Type B pancreatic cell (in vitro differentiated cells): ENCODE measurements around the gene PRKCA. TPM values are rescaled to one million over a fixed set of nuclear protein-coding genes. Genes with fewer than 3 reads are reported as not detected.
"Not testable (repeated sequence)": the region's sequence is repeated elsewhere in the genome, so short reads cannot be mapped to it uniquely, and the experiment has no call there.

Experiments
- DNase-seq: peaks from one replicate; pipeline ENCODE4 v3.0.0; 2021; ENCODE audit warnings: mixed read lengths; ENCODE audit not compliant: unreplicated experiment; ENCODE audit errors: extremely low spot score
- H3K27ac Mint-ChIP-seq: 2 replicates; pipeline ENCODE4 v1.8.0; 2021; ENCODE audit warnings: mild to moderate bottlenecking, mixed read lengths
- H3K27me3 Mint-ChIP-seq: 2 replicates; pipeline ENCODE4 v1.8.0; 2021; ENCODE audit warnings: mixed read lengths
- H3K36me3 Mint-ChIP-seq: 2 replicates; pipeline ENCODE4 v1.8.0; 2021; ENCODE audit warnings: mixed read lengths
- H3K4me1 Mint-ChIP-seq: one replicate; pipeline ENCODE4 v1.8.0; 2021; ENCODE audit warnings: mixed read lengths; ENCODE audit not compliant: unreplicated experiment
- H3K4me3 Mint-ChIP-seq: 2 replicates; pipeline ENCODE4 v1.8.0; 2021; ENCODE audit warnings: mild to moderate bottlenecking, mixed read lengths
- H3K9me3 Mint-ChIP-seq: 2 replicates; pipeline ENCODE4 v1.8.0; 2021; ENCODE audit warnings: mixed read lengths
- CTCF ChIP-seq: fragments of 200-600 bp; sonication (generic); conservative IDR thresholded peaks from 2 replicates; pipeline ENCODE4 v1.5.0; 2021; ENCODE audit warnings: antibody characterized with exemption, mild to moderate bottlenecking
- total RNA-seq: library from RNA; stranded (reverse); gene quantifications from 2 replicates; pipeline ENCODE4 v1.2.1, GENCODE V29; 2021; ENCODE audit warnings: low replicate concordance

Gene PRKCA
- total RNA-seq, 1 donor from 2014 or later, result 16.1 TPM

- H3K4me1 Mint-ChIP-seq, result peaks cover 40% of the 10 kb centered on the region
- no peaks in the 10 kb centered on the region for H3K27me3 Mint-ChIP-seq
- TF ChIP-seq CTCF, result no peak
- H3K4me3 Mint-ChIP-seq, result no peak overlapping the region
- DNase-seq, result no peak
- H3K9me3 Mint-ChIP-seq, result no peaks in the 10 kb centered on the region
- no peaks in the 10 kb centered on the region for H3K36me3 Mint-ChIP-seq
- no peak overlapping the region for H3K27ac Mint-ChIP-seq
Measured at GRCh38 chr17:66717641-66718058, 415.2 kb downstream of the PRKCA start.

GRCh38 chr17:66720027-66720426, 417.6 kb downstream of the PRKCA start:
- Mint-ChIP-seq H3K27me3 (no peaks in the 10 kb centered on the region), H3K36me3 (no peaks in the 10 kb centered on the region), H3K9me3 (no peaks in the 10 kb centered on the region), H3K4me1 (peaks cover 34% of the 10 kb centered on the region), H3K4me3 (no peak overlapping the region), H3K27ac (no peak overlapping the region)
- no peak for DNase-seq
- TF ChIP-seq CTCF, result no peak

DNA sequence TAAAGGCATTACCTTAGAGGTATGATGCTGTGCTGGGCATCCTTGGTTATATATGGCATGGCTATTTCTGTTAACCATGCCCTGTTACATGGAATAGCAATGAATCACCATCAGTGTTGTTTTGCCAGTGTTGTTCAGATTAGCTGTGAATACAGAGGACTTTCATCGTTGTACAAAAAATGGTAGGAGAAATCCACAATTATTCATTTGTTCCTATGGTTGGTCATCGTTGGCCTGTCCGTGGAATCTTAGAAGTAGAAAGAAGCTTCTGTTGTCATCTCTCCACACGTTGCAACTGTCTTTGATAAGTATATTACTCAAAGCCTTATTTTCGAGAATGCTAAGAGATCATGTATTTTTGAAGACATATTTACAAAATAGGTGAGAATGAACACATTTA, 418.2 kb downstream of the PRKCA start:
- no peaks in the 10 kb centered on the region for H3K27me3 Mint-ChIP-seq
- no peak overlapping the region for H3K4me3 Mint-ChIP-seq
- no peak for DNase-seq
- H3K36me3 Mint-ChIP-seq, result no peaks in the 10 kb centered on the region
- H3K9me3 Mint-ChIP-seq, result no peaks in the 10 kb centered on the region
- no peak overlapping the region for H3K27ac Mint-ChIP-seq
- peaks cover 33% of the 10 kb centered on the region for H3K4me1 Mint-ChIP-seq
- TF ChIP-seq CTCF, result no peak

- Mint-ChIP-seq H3K4me3 (no peak overlapping the region), H3K27me3 (no peaks in the 10 kb centered on the region), H3K27ac (no peak overlapping the region), H3K4me1 (peaks cover 18% of the 10 kb centered on the region), H3K36me3 (no peaks in the 10 kb centered on the region), H3K9me3 (no peaks in the 10 kb centered on the region)
- TF ChIP-seq CTCF, result no peak
- DNase-seq, result no peak
Measured at GRCh38 chr17:66722341-66722740, 419.9 kb downstream of the PRKCA start.

DNA sequence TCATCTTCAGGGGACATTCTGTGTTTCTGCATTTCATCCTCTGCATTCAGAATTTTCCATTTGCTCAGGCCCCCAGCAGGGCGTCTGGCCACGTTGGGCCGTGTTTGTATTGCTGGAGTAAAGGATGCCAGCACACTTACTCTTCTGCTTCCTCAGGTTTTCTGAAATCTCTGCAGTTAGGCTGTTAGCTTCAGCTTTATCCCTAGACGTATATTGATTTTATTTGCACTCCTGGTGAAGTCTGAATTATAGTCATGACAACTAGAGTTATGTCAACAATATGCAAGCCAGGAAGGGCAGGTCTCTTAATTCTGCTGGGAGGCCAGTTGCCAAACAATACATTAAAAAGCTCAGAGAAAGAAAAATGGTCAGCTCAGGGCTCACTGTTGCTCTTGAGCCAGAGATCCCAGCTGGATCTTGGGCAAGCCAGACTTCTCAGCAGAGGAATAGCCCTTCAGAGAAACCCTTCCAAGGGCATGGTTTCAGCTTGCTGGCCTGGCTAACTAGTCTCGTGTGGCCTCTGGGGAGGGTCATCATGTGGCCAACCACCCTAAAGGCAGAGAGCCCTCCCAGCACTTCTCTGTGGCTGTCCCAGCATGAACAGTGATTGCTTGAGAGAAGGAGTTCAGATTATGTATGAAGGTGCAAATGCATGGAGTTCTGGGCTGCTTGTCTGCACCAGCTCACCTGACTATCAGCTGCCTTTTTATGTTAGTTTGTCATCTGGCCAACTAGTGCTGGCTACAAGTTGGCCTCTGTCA, 422.3 kb downstream of the PRKCA start:
- no peak for DNase-seq
- Mint-ChIP-seq H3K9me3 (no peaks in the 10 kb centered on the region), H3K27me3 (no peaks in the 10 kb centered on the region), H3K27ac (no peak overlapping the region), H3K4me1 (peaks cover 30% of the 10 kb centered on the region), H3K4me3 (no peak overlapping the region), H3K36me3 (no peaks in the 10 kb centered on the region)
- no peak for TF ChIP-seq CTCF

GRCh38 chr17:66725438-66725837, 423.0 kb downstream of the PRKCA start:
- H3K27ac Mint-ChIP-seq, DNase-seq, H3K27me3 Mint-ChIP-seq, H3K36me3 Mint-ChIP-seq, H3K9me3 Mint-ChIP-seq, H3K4me3 Mint-ChIP-seq: not testable (repeated sequence)
- peaks cover 30% of the 10 kb centered on the region for H3K4me1 Mint-ChIP-seq
